HG03354 (cell line): ENCODE results near the gene EMILIN1.
A peak's percentile ranks its signal among the peaks of the same experiment; 100 is the strongest.
"Not testable (repeated sequence)": the region's sequence is repeated elsewhere in the genome, so short reads cannot be mapped to it uniquely, and the experiment has no call there.

Experiments
- ATAC-seq: cut with Tn5 transposase; IDR thresholded peaks from one replicate; pipeline ENCODE4 v1.9.1; 2021; ENCODE audit warnings: mild to moderate bottlenecking; ENCODE audit not compliant: unreplicated experiment, poor library complexity, severe bottlenecking

Gene EMILIN1

GRCh38 chr2:27117995-27118524, 39.6 kb downstream of the EMILIN1 start:
- ATAC-seq: no peak

GRCh38 chr2:27118525-27119329, 40.3 kb downstream of the EMILIN1 start, which contains the start of gene CGREF1:
TSS of gene CGREF1 (minus strand) at chr2:27119128. CDS start at chr2:27104366, 14,762 bp downstream.
- no peak for ATAC-seq

GRCh38 chr2:27119330-27119670, 40.9 kb downstream of the EMILIN1 start:
- ATAC-seq: not testable (repeated sequence)

- ATAC-seq: no peak
Observed at GRCh38 chr2:27121906-27122305, 43.5 kb downstream of the EMILIN1 start.

GRCh38 chr2:27122791-27123190, 44.4 kb downstream of the EMILIN1 start:
- no peak for ATAC-seq

GRCh38 chr2:27123302-27124150, 45.1 kb downstream of the EMILIN1 start, which contains the start of gene ABHD1:
TSS of gene ABHD1 (plus strand) at chr2:27123815. CDS start at chr2:27123949, 134 bp downstream.
- ATAC-seq: no peak

- ATAC-seq: no peak
Observed at GRCh38 chr2:27125104-27125503, 46.7 kb downstream of the EMILIN1 start.

- ATAC-seq: no peak
Observed at GRCh38 chr2:27126252-27126710, 47.9 kb downstream of the EMILIN1 start.

- ATAC-seq: no peak
Observed at GRCh38 chr2:27127883-27128667, 49.7 kb downstream of the EMILIN1 start.

- ATAC-seq: no peak
Observed at GRCh38 chr2:27128668-27129571, 50.5 kb downstream of the EMILIN1 start.

- ATAC-seq: no peak
Observed at GRCh38 chr2:27130396-27130795, 52.0 kb downstream of the EMILIN1 start.

- no peak for ATAC-seq
Observed at GRCh38 chr2:27131429-27131828, 53.0 kb downstream of the EMILIN1 start.

- no peak for ATAC-seq
Observed at GRCh38 chr2:27133195-27133875, 54.9 kb downstream of the EMILIN1 start.

- peak; percentile 88 for ATAC-seq
Observed at GRCh38 chr2:27133905-27134780, 55.7 kb downstream of the EMILIN1 start, which contains the start of gene PREB. TSS of gene PREB (minus strand) at chr2:27134636. CDS start at chr2:27134421, 215 bp downstream.

GRCh38 chr2:27134781-27135477, 56.5 kb downstream of the EMILIN1 start:
- no peak for ATAC-seq

GRCh38 chr2:27135478-27135955, 57.1 kb downstream of the EMILIN1 start:
- no peak for ATAC-seq
